ENCODE results near the gene KCNAB3.
A peak's percentile ranks its signal among the peaks of the same experiment; 100 is the strongest.

KCNAB3 gene

DNA sequence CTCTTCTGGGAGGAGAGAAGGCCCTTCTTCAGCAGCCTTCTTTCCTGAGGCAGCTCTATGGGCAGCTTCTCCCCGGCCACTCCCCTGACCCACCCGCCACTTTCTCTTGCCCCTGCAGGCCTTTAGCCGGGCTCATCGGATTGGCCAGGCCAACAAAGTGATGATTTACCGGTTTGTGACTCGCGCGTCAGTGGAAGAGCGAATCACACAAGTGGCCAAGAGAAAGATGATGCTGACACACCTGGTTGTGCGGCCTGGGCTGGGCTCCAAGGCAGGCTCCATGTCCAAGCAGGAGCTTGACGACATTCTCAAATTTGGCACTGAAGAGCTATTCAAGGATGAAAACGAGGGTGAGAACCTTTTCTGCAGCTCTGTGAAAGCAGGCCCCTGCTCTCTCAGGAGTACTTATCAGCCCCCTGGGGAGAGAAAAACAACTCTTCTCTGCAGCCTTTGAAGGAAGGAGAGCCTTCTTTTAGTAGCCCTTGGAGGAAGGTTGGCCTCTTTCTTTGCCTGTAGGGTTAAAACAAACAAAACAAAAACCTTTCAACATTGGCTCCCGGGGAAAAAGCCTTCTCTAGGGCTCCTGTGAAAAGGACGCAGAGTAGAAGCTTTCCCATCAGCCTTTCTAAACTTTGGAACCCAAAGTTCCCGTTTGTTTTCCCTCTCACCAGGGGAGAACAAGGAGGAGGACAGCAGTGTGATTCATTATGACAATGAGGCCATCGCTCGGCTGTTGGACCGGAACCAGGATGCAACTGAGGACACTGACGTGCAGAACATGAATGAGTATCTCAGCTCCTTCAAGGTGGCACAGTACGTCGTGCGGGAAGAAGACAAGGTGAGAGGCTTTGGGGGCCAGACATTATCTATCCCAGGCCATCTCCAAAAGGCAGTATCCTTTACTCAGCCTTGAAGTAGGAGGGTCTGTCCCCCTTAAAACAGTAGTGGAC is 26.2 kb downstream of the KCNAB3 start:
- no peaks in the 10 kb centered on the region for H3K4me1 ChIP-seq
- TF ChIP-seq, protein P1, sequence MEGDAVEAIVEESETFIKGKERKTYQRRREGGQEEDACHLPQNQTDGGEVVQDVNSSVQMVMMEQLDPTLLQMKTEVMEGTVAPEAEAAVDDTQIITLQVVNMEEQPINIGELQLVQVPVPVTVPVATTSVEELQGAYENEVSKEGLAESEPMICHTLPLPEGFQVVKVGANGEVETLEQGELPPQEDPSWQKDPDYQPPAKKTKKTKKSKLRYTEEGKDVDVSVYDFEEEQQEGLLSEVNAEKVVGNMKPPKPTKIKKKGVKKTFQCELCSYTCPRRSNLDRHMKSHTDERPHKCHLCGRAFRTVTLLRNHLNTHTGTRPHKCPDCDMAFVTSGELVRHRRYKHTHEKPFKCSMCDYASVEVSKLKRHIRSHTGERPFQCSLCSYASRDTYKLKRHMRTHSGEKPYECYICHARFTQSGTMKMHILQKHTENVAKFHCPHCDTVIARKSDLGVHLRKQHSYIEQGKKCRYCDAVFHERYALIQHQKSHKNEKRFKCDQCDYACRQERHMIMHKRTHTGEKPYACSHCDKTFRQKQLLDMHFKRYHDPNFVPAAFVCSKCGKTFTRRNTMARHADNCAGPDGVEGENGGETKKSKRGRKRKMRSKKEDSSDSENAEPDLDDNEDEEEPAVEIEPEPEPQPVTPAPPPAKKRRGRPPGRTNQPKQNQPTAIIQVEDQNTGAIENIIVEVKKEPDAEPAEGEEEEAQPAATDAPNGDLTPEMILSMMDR (IDR thresholded peaks at IDR 0.05; ENCODE audit: low read depth, low read length), result no peak
- H3K4me3 ChIP-seq (ENCODE audit: low read depth, low read length), result no peak overlapping the region
- no peaks in the 10 kb centered on the region for H3K27me3 ChIP-seq
- peaks cover 32% of the 10 kb centered on the region for H3K36me3 ChIP-seq
- no peak for DNase-seq
- H3K9me3 ChIP-seq, result no peaks in the 10 kb centered on the region

- TF ChIP-seq, protein P1 (IDR thresholded peaks at IDR 0.05; ENCODE audit: low read depth, low read length), result peak; percentile 49
- H3K4me3 ChIP-seq (ENCODE audit: low read depth, low read length), result no peak overlapping the region
- H3K27me3 ChIP-seq, result no peaks in the 10 kb centered on the region
- no peak for DNase-seq
- peaks cover 46% of the 10 kb centered on the region for H3K36me3 ChIP-seq
- no peaks in the 10 kb centered on the region for H3K9me3 ChIP-seq
- H3K4me1 ChIP-seq, result no peaks in the 10 kb centered on the region
Measured at GRCh38 chr17:7897773-7898172, 31.9 kb downstream of the KCNAB3 start.

GRCh38 chr17:7897090-7897489 is 32.6 kb downstream of the KCNAB3 start:
- peaks cover 46% of the 10 kb centered on the region for H3K36me3 ChIP-seq
- no peak overlapping the region for H3K4me3 ChIP-seq (ENCODE audit: low read depth, low read length)
- no peaks in the 10 kb centered on the region for H3K4me1 ChIP-seq
- no peak for DNase-seq
- H3K27me3 ChIP-seq, result no peaks in the 10 kb centered on the region
- TF ChIP-seq, protein P1 (IDR thresholded peaks at IDR 0.05; ENCODE audit: low read depth, low read length), result no peak
- no peaks in the 10 kb centered on the region for H3K9me3 ChIP-seq

DNA sequence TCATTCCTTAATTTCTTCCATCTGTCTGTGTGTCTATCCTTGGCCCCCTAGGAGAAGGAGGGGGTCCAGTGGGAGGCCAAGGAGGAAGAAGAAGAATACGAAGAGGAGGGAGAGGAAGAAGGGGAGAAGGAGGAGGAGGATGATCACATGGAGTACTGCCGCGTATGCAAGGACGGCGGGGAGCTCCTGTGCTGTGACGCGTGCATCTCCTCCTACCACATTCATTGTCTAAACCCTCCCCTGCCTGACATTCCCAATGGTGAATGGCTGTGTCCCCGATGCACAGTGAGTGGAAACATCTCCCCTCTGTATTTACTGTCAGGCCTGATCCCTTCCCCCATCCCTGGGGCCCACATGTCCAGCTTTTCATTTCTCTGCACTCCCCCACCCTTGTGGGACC is 34.8 kb downstream of the KCNAB3 start:
- TF ChIP-seq, protein P1 (IDR thresholded peaks at IDR 0.05; ENCODE audit: low read depth, low read length), result no peak
- H3K36me3 ChIP-seq, result peaks cover 49% of the 10 kb centered on the region
- no peak overlapping the region for H3K4me3 ChIP-seq (ENCODE audit: low read depth, low read length)
- H3K9me3 ChIP-seq, result no peaks in the 10 kb centered on the region
- no peak for DNase-seq
- no peaks in the 10 kb centered on the region; the same call in 1 of the 2 replicates for H3K4me1 ChIP-seq
- no peaks in the 10 kb centered on the region for H3K27me3 ChIP-seq

DNA sequence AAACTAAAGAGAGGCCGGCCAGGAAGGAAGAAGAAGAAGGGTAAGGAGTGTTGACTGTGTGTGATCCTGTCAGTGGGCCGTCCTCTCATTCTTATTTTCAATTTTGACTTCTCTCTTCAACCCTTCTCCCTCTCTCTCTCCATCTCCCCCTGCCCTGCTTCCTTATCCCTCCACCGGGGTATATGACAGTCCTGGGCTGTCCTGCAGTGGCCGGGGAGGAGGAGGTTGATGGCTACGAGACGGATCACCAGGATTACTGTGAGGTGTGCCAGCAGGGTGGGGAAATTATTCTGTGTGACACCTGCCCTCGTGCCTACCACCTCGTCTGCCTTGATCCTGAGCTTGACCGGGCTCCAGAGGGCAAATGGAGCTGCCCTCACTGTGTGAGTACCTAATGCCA is 35.4 kb downstream of the KCNAB3 start:
- no peaks in the 10 kb centered on the region; the same call in 1 of the 2 replicates for H3K4me1 ChIP-seq
- H3K4me3 ChIP-seq (ENCODE audit: low read depth, low read length), result no peak overlapping the region
- DNase-seq, result no peak
- H3K27me3 ChIP-seq, result no peaks in the 10 kb centered on the region
- no peaks in the 10 kb centered on the region for H3K9me3 ChIP-seq
- TF ChIP-seq, protein P1 (IDR thresholded peaks at IDR 0.05; ENCODE audit: low read depth, low read length), result no peak
- peaks cover 49% of the 10 kb centered on the region for H3K36me3 ChIP-seq
